Measurements from ENCODE around the gene SORCS1.

Gene SORCS1

GRCh38 chr10:107163881-107164861, at the start of gene SORCS1:
Gene SORCS1, minus strand, starts transcription at chr10:107164706.
- DNase-seq, result no peak

- no peak for DNase-seq
Observed at GRCh38 chr10:107214261-107214660, 49.8 kb upstream of the SORCS1 start.

- DNase-seq, result no peak
Observed at GRCh38 chr10:107213861-107214260, 49.4 kb upstream of the SORCS1 start.

GRCh38 chr10:107206833-107207232, 42.3 kb upstream of the SORCS1 start:
- no peak for DNase-seq

GRCh38 chr10:107169516-107169915, 5.0 kb upstream of the SORCS1 start:
- no peak for DNase-seq

- no peak for DNase-seq
Observed at GRCh38 chr10:107168738-107169137, 4.2 kb upstream of the SORCS1 start.

GRCh38 chr10:107166403-107166802, 1.9 kb upstream of the SORCS1 start:
- DNase-seq, result no peak

- no peak for DNase-seq
Observed at GRCh38 chr10:107164992-107165391, 486 bp upstream of the SORCS1 start.

GRCh38 chr10:107163076-107163855, 1.2 kb downstream of the SORCS1 start:
- DNase-seq, result no peak

GRCh38 chr10:107160866-107161265, 3.6 kb downstream of the SORCS1 start:
- no peak for DNase-seq

- DNase-seq, result no peak
Observed at GRCh38 chr10:107159871-107160270, 4.6 kb downstream of the SORCS1 start.

GRCh38 chr10:107157071-107157470, 7.4 kb downstream of the SORCS1 start:
- no peak for DNase-seq

GRCh38 chr10:107152087-107152486, 12.4 kb downstream of the SORCS1 start:
- no peak for DNase-seq

GRCh38 chr10:107148906-107149305, 15.6 kb downstream of the SORCS1 start:
- DNase-seq, result no peak

GRCh38 chr10:107144490-107144889, 20.0 kb downstream of the SORCS1 start:
- DNase-seq, result no peak

GRCh38 chr10:107141524-107142061, 22.9 kb downstream of the SORCS1 start:
- DNase-seq, result no peak

- no peak for DNase-seq
Observed at GRCh38 chr10:107139237-107139636, 25.3 kb downstream of the SORCS1 start.

- no peak for DNase-seq
Observed at GRCh38 chr10:107133656-107134055, 30.9 kb downstream of the SORCS1 start.

- DNase-seq, result no peak
Observed at GRCh38 chr10:107129000-107129399, 35.5 kb downstream of the SORCS1 start.

GRCh38 chr10:107126512-107127065, 37.9 kb downstream of the SORCS1 start:
- no peak for DNase-seq

GRCh38 chr10:107122703-107123102, 41.8 kb downstream of the SORCS1 start:
- no peak for DNase-seq

- DNase-seq, result no peak
Observed at GRCh38 chr10:107118866-107119265, 45.6 kb downstream of the SORCS1 start.

- DNase-seq, result no peak
Observed at GRCh38 chr10:107104026-107104652, 60.4 kb downstream of the SORCS1 start.
